ENCODE data around the gene TMEM132D. TPM values are rescaled to one million over a fixed set of nuclear protein-coding genes. Genes with fewer than 3 reads are reported as not detected.

Gene TMEM132D
- total RNA-seq, 4 donors from 2014 or later, result 0.35 TPM; not detected in 3

DNA sequence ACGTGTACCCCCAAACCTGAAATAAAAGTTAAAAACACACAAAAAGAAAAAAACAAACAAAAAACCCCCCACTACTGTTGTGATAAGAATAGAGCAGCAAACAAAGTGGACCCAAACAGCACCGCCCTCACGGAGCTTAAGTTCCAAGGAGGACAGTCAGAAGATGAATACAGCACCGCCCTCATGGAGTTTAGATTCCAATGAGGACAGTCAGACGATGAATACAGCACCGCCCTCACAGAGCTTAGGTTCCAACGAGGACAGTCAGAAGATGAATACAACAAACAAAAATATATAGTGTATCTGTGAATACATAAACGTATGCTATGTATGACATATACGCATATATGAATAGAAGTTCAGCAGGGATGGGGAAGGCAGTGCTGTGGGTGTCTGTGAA is 696.7 kb downstream of the TMEM132D start:
- H3K4me1 ChIP-seq, result no peaks in the 10 kb centered on the region
- no peaks in the 10 kb centered on the region for H3K36me3 ChIP-seq
- H3K4me3 ChIP-seq, result no peak overlapping the region
- H3K27ac ChIP-seq, result no peak overlapping the region
- intact Hi-C loops (cut with DNase I; ENCODE audit: low total_unique reads), result no loop called here
- no peak for TF ChIP-seq POLR2A (IDR thresholded peaks at IDR 0.05)
- TF ChIP-seq, protein P1, sequence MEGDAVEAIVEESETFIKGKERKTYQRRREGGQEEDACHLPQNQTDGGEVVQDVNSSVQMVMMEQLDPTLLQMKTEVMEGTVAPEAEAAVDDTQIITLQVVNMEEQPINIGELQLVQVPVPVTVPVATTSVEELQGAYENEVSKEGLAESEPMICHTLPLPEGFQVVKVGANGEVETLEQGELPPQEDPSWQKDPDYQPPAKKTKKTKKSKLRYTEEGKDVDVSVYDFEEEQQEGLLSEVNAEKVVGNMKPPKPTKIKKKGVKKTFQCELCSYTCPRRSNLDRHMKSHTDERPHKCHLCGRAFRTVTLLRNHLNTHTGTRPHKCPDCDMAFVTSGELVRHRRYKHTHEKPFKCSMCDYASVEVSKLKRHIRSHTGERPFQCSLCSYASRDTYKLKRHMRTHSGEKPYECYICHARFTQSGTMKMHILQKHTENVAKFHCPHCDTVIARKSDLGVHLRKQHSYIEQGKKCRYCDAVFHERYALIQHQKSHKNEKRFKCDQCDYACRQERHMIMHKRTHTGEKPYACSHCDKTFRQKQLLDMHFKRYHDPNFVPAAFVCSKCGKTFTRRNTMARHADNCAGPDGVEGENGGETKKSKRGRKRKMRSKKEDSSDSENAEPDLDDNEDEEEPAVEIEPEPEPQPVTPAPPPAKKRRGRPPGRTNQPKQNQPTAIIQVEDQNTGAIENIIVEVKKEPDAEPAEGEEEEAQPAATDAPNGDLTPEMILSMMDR (IDR thresholded peaks at IDR 0.05), result no peak
- no peaks in the 10 kb centered on the region for H3K27me3 ChIP-seq
- H3K9me3 ChIP-seq, result no peaks in the 10 kb centered on the region
- DNase-seq, result no peak

DNA sequence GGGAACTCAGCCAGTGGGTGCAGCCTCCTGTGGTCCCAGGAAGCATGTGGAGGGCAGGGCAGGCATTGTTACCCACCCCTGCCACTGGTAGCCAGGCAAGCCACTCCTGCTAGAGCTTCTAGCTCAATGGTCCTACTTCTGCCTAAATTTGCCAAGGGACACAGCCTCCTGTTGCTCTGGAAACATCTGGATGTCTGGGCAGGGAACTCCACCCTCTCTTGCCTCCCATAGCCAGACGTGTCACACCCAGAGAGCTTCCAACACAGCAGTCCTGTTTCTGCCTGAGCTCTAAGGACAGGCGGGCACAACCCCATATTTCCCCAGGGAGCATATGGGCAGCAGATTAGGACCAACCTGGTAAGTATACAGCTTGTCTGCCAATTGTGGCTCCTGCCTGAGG is 700.4 kb downstream of the TMEM132D start:
- no peak overlapping the region for H3K27ac ChIP-seq
- TF ChIP-seq, protein P1 (IDR thresholded peaks at IDR 0.05), result no peak
- TF ChIP-seq POLR2A (IDR thresholded peaks at IDR 0.05), result no peak
- no peaks in the 10 kb centered on the region for H3K9me3 ChIP-seq
- intact Hi-C loops (cut with DNase I; ENCODE audit: low total_unique reads), result no loop called here
- no peaks in the 10 kb centered on the region for H3K36me3 ChIP-seq
- no peaks in the 10 kb centered on the region for H3K27me3 ChIP-seq
- H3K4me3 ChIP-seq, result no peak overlapping the region
- no peaks in the 10 kb centered on the region for H3K4me1 ChIP-seq
- DNase-seq, result no peak

DNA sequence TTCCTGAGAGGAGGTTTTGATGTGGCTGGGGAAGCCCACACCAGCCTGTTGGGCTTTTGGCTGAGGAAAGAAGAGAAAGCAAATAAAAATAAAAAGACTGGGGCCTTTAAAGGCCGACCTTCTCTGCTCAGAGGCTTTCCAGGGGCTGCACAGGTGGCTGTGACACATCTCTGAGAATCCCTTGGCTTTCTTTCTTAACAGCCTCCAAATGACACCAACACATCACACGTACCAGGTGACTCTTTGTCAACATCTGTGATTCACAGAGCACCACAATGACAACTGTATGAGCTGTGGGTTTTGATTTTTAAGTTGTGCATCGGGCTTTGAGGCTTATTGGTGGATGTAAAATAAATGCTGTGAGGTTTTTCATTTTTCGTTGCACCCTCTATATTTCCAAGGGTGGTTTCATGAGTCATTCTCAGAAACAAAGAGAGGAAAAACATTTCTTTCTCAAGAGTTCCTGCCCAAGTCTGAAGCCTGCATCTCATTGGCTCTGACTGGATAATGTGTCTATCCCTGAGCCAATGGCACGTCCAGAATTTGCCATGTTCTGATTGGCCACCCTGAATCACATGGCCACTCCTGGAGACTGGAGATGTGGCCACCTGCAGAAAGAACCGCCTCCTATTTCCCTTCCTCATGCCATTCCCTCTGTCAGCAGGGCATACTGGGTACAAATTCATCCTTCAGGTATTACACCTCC is 701.6 kb downstream of the TMEM132D start:
- TF ChIP-seq POLR2A (IDR thresholded peaks at IDR 0.05), result no peak
- TF ChIP-seq, protein P1 (IDR thresholded peaks at IDR 0.05), result no peak
- no peaks in the 10 kb centered on the region for H3K9me3 ChIP-seq
- H3K4me1 ChIP-seq, result no peaks in the 10 kb centered on the region
- no peaks in the 10 kb centered on the region for H3K36me3 ChIP-seq
- no peaks in the 10 kb centered on the region for H3K27me3 ChIP-seq
- intact Hi-C loops (cut with DNase I; ENCODE audit: low total_unique reads), result no loop called here
- no peak overlapping the region for H3K4me3 ChIP-seq
- no peak for DNase-seq
- no peak overlapping the region for H3K27ac ChIP-seq

DNA sequence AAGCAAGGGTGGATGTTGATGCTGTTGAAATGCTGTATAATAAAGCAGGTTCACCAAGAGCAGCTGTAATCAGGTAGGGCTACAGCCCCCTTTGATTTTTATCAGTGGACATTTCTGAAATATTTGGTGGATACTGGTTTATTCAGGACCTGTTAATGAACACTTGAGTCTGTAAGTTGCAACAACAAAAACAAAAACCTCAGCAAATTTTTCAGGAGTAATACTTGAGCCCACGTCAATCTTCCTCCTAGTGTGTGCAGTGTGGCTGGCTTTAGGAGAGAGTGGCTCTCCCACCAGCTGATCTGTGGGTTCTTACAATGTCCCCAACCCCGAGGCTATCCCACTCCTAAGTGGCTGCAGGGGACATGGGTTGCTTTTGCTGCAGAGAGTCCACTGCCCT is 702.8 kb downstream of the TMEM132D start:
- H3K9me3 ChIP-seq, result no peaks in the 10 kb centered on the region
- intact Hi-C loops (cut with DNase I; ENCODE audit: low total_unique reads), result no loop called here
- no peak for DNase-seq
- TF ChIP-seq, protein P1 (IDR thresholded peaks at IDR 0.05), result no peak
- TF ChIP-seq POLR2A (IDR thresholded peaks at IDR 0.05), result no peak
- H3K4me3 ChIP-seq, result no peak overlapping the region
- H3K27me3 ChIP-seq, result no peaks in the 10 kb centered on the region
- H3K36me3 ChIP-seq, result no peaks in the 10 kb centered on the region
- no peaks in the 10 kb centered on the region for H3K4me1 ChIP-seq
- H3K27ac ChIP-seq, result no peak overlapping the region

DNA sequence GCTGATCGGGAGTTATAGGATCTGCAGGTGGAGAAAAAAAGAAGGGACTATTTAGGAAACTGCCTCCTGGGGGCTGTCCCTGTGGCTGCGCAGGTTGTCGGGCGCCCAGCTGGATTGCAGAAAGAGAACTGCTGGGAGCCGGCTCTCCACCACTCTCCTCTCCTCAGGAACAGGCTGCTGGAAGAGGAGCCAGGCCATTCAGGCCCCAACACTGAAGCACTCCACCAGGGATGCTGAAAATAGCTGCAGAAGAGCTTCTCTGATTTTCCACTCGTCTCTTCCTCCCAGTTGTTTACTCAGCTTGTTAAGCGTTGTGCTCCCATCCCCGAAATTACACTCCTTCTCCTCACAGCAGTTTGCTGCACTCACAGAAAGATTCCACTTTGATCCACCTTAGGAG is 703.2 kb downstream of the TMEM132D start:
- intact Hi-C loops (cut with DNase I; ENCODE audit: low total_unique reads), result no loop called here
- DNase-seq, result no peak

More for the DNA sequence above, 703.2 kb downstream of the TMEM132D start:
- no peaks in the 10 kb centered on the region for H3K27me3 ChIP-seq
- no peak for TF ChIP-seq POLR2A (IDR thresholded peaks at IDR 0.05)
- TF ChIP-seq, protein P1 (IDR thresholded peaks at IDR 0.05), result no peak
- H3K4me1 ChIP-seq, result no peaks in the 10 kb centered on the region
- H3K4me3 ChIP-seq, result no peak overlapping the region
- no peak overlapping the region for H3K27ac ChIP-seq
- H3K9me3 ChIP-seq, result no peaks in the 10 kb centered on the region
- H3K36me3 ChIP-seq, result no peaks in the 10 kb centered on the region
